Astrocyte of the cerebellum (primary cell): ENCODE data around the gene AOPEP.

Experiments used
- DNase-seq: peaks from one replicate; pipeline ENCODE4 v3.0.0-alpha.2; 2011; ENCODE audit warnings: low read depth
- H3K4me3 ChIP-seq: 2 replicates; pipeline ENCODE4 v1.5.1; 2011; ENCODE audit warnings: mild to moderate bottlenecking, low read depth, low read length, moderate library complexity
- CTCF ChIP-seq: IDR thresholded peaks from 2 replicates; pipeline ENCODE4 v1.5.1; 2012; ENCODE audit warnings: low read length, low read depth, moderate library complexity, mild to moderate bottlenecking; ENCODE audit errors: missing control alignments
- in situ Hi-C: cut with HindIII; loops from 2 replicates; pipeline ENCODE4 v1.10.0; 2017; ENCODE audit warnings: low sequenced_read_pairs

Gene AOPEP

GRCh38 chr9:95102001-95102433, 375.5 kb downstream of the AOPEP start:
- DNase-seq: no peak
- no peak overlapping the region for H3K4me3 ChIP-seq
- in situ Hi-C loops: no loop called here
- TF ChIP-seq CTCF: no peak

GRCh38 chr9:95102572-95102971, 376.1 kb downstream of the AOPEP start:
- TF ChIP-seq CTCF: no peak
- H3K4me3 ChIP-seq: no peak overlapping the region
- in situ Hi-C loops: no loop called here
- no peak for DNase-seq

DNA sequence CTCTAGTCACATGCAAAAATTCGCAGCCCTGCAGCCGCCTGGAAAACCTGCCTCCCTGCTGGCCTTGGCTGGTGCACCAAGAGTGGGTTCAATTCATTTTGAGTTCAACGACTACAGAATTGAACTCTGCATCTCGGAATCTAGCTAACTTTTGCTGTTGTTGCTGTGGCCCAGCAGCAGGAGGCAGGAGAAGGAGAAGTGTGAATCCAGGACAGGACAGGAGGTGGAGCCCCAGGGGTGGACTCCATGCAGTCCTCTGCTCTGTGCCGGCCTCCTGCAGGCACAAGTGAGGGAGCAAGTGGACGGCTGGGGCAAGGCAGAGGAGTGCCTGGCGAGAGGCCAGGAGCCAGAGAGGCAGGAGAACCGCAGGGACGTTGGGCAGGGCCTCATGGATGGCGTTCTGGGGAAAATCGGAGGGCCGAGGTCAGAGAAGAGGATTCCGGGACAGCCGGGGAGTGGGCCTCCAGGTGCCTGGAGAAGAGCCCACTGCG, 376.8 kb downstream of the AOPEP start:
- DNase-seq: no peak
- in situ Hi-C loops: no loop called here
- peak; percentile 27 for TF ChIP-seq CTCF

GRCh38 chr9:95103871-95104580, 377.5 kb downstream of the AOPEP start:
- in situ Hi-C loops: no loop called here
- DNase-seq: no peak

More for the DNA sequence above, 376.8 kb downstream of the AOPEP start:
- H3K4me3 ChIP-seq: no peak overlapping the region

DNA sequence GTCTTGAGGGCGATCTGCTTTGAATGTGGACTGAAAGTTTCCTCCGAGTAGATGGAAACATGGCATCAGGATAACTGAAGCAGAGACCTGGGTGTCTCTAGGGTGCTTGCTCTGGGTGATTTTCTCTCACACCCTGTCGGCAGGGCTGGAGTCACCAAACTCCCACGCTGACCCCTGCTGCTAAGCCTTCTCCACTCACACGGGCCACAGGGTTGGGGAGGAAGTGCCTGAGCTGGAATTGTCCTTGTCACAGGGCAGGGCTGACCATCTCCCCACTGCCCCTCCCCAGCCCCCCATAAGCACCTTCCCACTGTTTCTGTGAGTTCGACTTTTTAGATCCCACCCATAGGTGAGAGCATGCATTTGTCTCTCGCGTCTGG, 378.1 kb downstream of the AOPEP start:
- in situ Hi-C loops: no loop called here
- no peak overlapping the region for H3K4me3 ChIP-seq
- no peak for TF ChIP-seq CTCF
- DNase-seq: no peak

More at GRCh38 chr9:95103871-95104580, 377.5 kb downstream of the AOPEP start:
- TF ChIP-seq CTCF: no peak
- H3K4me3 ChIP-seq: no peak overlapping the region

GRCh38 chr9:95104980-95105379, 378.5 kb downstream of the AOPEP start:
- no peak for TF ChIP-seq CTCF
- no peak overlapping the region for H3K4me3 ChIP-seq
- in situ Hi-C loops: no loop called here
- no peak for DNase-seq
